NB4 (cell line): ENCODE data around the gene FGL2.
A peak's percentile ranks its signal among the peaks of the same experiment; 100 is the strongest.
"Not testable (repeated sequence)": the region's sequence is repeated elsewhere in the genome, so short reads cannot be mapped to it uniquely, and the experiment has no call there.

Experiments used
- DNase-seq: peaks from one replicate; pipeline ENCODE4 v3.0.0; 2010; ENCODE audit warnings: low read depth
- H3K4me3 ChIP-seq: one replicate; pipeline ENCODE4 v1.5.1; 2011; ENCODE audit warnings: mild to moderate bottlenecking, low read depth, low read length, moderate library complexity
- CTCF ChIP-seq: IDR thresholded peaks from one replicate; pipeline ENCODE4 v1.5.1; 2012; ENCODE audit warnings: low read depth, low read length
- MAX ChIP-seq: IDR thresholded peaks from 2 replicates; pipeline ENCODE4 v1.6.1; 2011; ENCODE audit warnings: low read depth, low read length
- MYC ChIP-seq: IDR thresholded peaks from 2 replicates; pipeline ENCODE4 v1.6.1; 2011; ENCODE audit warnings: low read depth, low read length
- POLR2A ChIP-seq: IDR thresholded peaks from 2 replicates; pipeline ENCODE4 v1.6.1; 2011; ENCODE audit warnings: mild to moderate bottlenecking; ENCODE audit not compliant: insufficient read length; ENCODE audit errors: extremely low read depth

Gene FGL2

GRCh38 chr7:77181015-77181595, 18.5 kb downstream of the FGL2 start:
- no peak for DNase-seq
- TF ChIP-seq POLR2A (no peak), CTCF (no peak)
- no peak overlapping the region for H3K4me3 ChIP-seq

GRCh38 chr7:77178024-77178423, 21.6 kb downstream of the FGL2 start:
- not testable (repeated sequence) for H3K4me3 ChIP-seq, DNase-seq

- H3K4me3 ChIP-seq, DNase-seq: not testable (repeated sequence)
Measured at GRCh38 chr7:77177321-77177904, 22.2 kb downstream of the FGL2 start.

GRCh38 chr7:77175274-77175800, 24.3 kb downstream of the FGL2 start:
- not testable (repeated sequence) for DNase-seq, H3K4me3 ChIP-seq

- DNase-seq, H3K4me3 ChIP-seq: not testable (repeated sequence)
Measured at GRCh38 chr7:77174418-77174817, 25.2 kb downstream of the FGL2 start.

GRCh38 chr7:77172437-77173172, 27.0 kb downstream of the FGL2 start:
- H3K4me3 ChIP-seq, DNase-seq: not testable (repeated sequence)

GRCh38 chr7:77171073-77171472, 28.5 kb downstream of the FGL2 start:
- not testable (repeated sequence) for DNase-seq, H3K4me3 ChIP-seq

- DNase-seq: peak; percentile 78
- no peak for TF ChIP-seq MAX
- no peak for TF ChIP-seq MYC
- TF ChIP-seq POLR2A: no peak
- no peak for TF ChIP-seq CTCF
- no peak overlapping the region for H3K4me3 ChIP-seq
Measured at GRCh38 chr7:77157446-77157845, 42.2 kb downstream of the FGL2 start.

GRCh38 chr7:77157034-77157433, 42.6 kb downstream of the FGL2 start:
- H3K4me3 ChIP-seq, DNase-seq: not testable (repeated sequence)

- H3K4me3 ChIP-seq, DNase-seq: not testable (repeated sequence)
Measured at GRCh38 chr7:77155601-77156377, 43.8 kb downstream of the FGL2 start.

GRCh38 chr7:77154917-77155464, 44.6 kb downstream of the FGL2 start:
- H3K4me3 ChIP-seq, DNase-seq: not testable (repeated sequence)

GRCh38 chr7:77152232-77152631, 47.4 kb downstream of the FGL2 start:
- H3K4me3 ChIP-seq: not testable (repeated sequence)
- DNase-seq: peak; percentile 19
